ENCODE data around the gene PIGV. TPM values are rescaled to one million over a fixed set of nuclear protein-coding genes. Genes with fewer than 3 reads are reported as not detected.

Gene PIGV
- total RNA-seq, 1 experiment from 2014 or later = 21.3 TPM

GRCh38 chr1:26754086-26754874, 33.5 kb upstream of the PIGV start:
- H3K4me1 ChIP-seq (replicated peaks) = no peaks in the 10 kb centered on the region
- H3K36me3 ChIP-seq = peaks cover 94% of the 10 kb centered on the region
- H3K9me3 ChIP-seq (replicated peaks) = no peaks in the 10 kb centered on the region
- H3K4me3 ChIP-seq = no peak overlapping the region
- no peak for DNase-seq (ENCODE audit: low read depth in 1 of 2, low spot score in 2 of 2)
- H3K27me3 ChIP-seq (replicated peaks) = no peaks in the 10 kb centered on the region
- H3K27ac ChIP-seq = no peak overlapping the region

- Histone ChIP-seq H3K4me1 (replicated peaks) (no peaks in the 10 kb centered on the region), H3K9me3 (replicated peaks) (no peaks in the 10 kb centered on the region), H3K36me3 (peaks cover 93% of the 10 kb centered on the region), H3K4me3 (no peak overlapping the region), H3K27me3 (replicated peaks) (no peaks in the 10 kb centered on the region), H3K27ac (no peak overlapping the region)
- no peak for DNase-seq (ENCODE audit: low read depth in 1 of 2, low spot score in 2 of 2)
These were observed 29.4 kb upstream of the PIGV start for GRCh38 chr1:26758358-26758757.

- no peaks in the 10 kb centered on the region for H3K4me1 ChIP-seq (replicated peaks)
- no peak overlapping the region for H3K27ac ChIP-seq
- H3K9me3 ChIP-seq (replicated peaks) = no peaks in the 10 kb centered on the region
- H3K4me3 ChIP-seq = no peak overlapping the region
- peaks cover 93% of the 10 kb centered on the region for H3K36me3 ChIP-seq
- H3K27me3 ChIP-seq (replicated peaks) = no peaks in the 10 kb centered on the region
- no peak for DNase-seq (ENCODE audit: low read depth in 1 of 2, low spot score in 2 of 2)
These were observed 28.2 kb upstream of the PIGV start for GRCh38 chr1:26759531-26759930.

GRCh38 chr1:26761217-26761616, 26.5 kb upstream of the PIGV start:
- Histone ChIP-seq H3K27ac (no peak overlapping the region), H3K4me3 (no peak overlapping the region), H3K9me3 (replicated peaks) (no peaks in the 10 kb centered on the region), H3K27me3 (replicated peaks) (no peaks in the 10 kb centered on the region), H3K36me3 (peaks cover 94% of the 10 kb centered on the region), H3K4me1 (replicated peaks) (no peaks in the 10 kb centered on the region)
- DNase-seq (ENCODE audit: low read depth in 1 of 2, low spot score in 2 of 2) = no peak

GRCh38 chr1:26767714-26768113, 20.0 kb upstream of the PIGV start:
- no peak for DNase-seq (ENCODE audit: low read depth in 1 of 2, low spot score in 2 of 2)
- no peaks in the 10 kb centered on the region for H3K9me3 ChIP-seq (replicated peaks)
- H3K4me3 ChIP-seq = no peak overlapping the region
- no peak overlapping the region for H3K27ac ChIP-seq
- H3K4me1 ChIP-seq (replicated peaks) = peaks cover 42% of the 10 kb centered on the region
- H3K36me3 ChIP-seq = peaks cover 90% of the 10 kb centered on the region
- H3K27me3 ChIP-seq (replicated peaks) = no peaks in the 10 kb centered on the region

GRCh38 chr1:26768755-26769154, 19.0 kb upstream of the PIGV start:
- Histone ChIP-seq H3K27ac (peak overlapping the region; percentile 3; the same call in 1 of the 2 replicates), H3K4me3 (no peak overlapping the region), H3K9me3 (replicated peaks) (no peaks in the 10 kb centered on the region), H3K4me1 (replicated peaks) (peaks cover 52% of the 10 kb centered on the region), H3K27me3 (replicated peaks) (no peaks in the 10 kb centered on the region), H3K36me3 (peaks cover 89% of the 10 kb centered on the region)
- peak in 1 of 2 experiments; percentile 36 for DNase-seq (ENCODE audit: low read depth in 1 of 2, low spot score in 2 of 2)

- Histone ChIP-seq H3K4me3 (no peak overlapping the region), H3K27ac (peak overlapping the region; percentile 99), H3K27me3 (replicated peaks) (no peaks in the 10 kb centered on the region), H3K9me3 (replicated peaks) (no peaks in the 10 kb centered on the region), H3K36me3 (peaks cover 90% of the 10 kb centered on the region), H3K4me1 (replicated peaks) (peaks cover 57% of the 10 kb centered on the region)
- no peak for DNase-seq (ENCODE audit: low read depth in 1 of 2, low spot score in 2 of 2)
These were observed 16.5 kb upstream of the PIGV start for GRCh38 chr1:26771285-26771642.

- DNase-seq (ENCODE audit: low read depth in 1 of 2, low spot score in 2 of 2) = peak; percentile 98
- H3K4me1 ChIP-seq (replicated peaks) = peaks cover 57% of the 10 kb centered on the region
- peak overlapping the region; percentile 99 for H3K27ac ChIP-seq
- no peaks in the 10 kb centered on the region for H3K27me3 ChIP-seq (replicated peaks)
- H3K9me3 ChIP-seq (replicated peaks) = no peaks in the 10 kb centered on the region
- H3K4me3 ChIP-seq = no peak overlapping the region
- peaks cover 90% of the 10 kb centered on the region for H3K36me3 ChIP-seq
These were observed 16.0 kb upstream of the PIGV start for GRCh38 chr1:26771643-26772321.

- H3K4me1 ChIP-seq (replicated peaks) = peaks cover 57% of the 10 kb centered on the region
- peak; percentile 95 to 97 for DNase-seq (ENCODE audit: low read depth in 1 of 2, low spot score in 2 of 2)
- H3K27me3 ChIP-seq (replicated peaks) = no peaks in the 10 kb centered on the region
- H3K27ac ChIP-seq = peak overlapping the region; percentile 99
- H3K36me3 ChIP-seq = peaks cover 90% of the 10 kb centered on the region
- H3K9me3 ChIP-seq (replicated peaks) = no peaks in the 10 kb centered on the region
- no peak overlapping the region for H3K4me3 ChIP-seq
These were observed 15.1 kb upstream of the PIGV start for GRCh38 chr1:26772687-26773086.

- no peaks in the 10 kb centered on the region for H3K9me3 ChIP-seq (replicated peaks)
- H3K4me3 ChIP-seq = no peak overlapping the region
- H3K4me1 ChIP-seq (replicated peaks) = peaks cover 43% of the 10 kb centered on the region
- DNase-seq (ENCODE audit: low read depth in 1 of 2, low spot score in 2 of 2) = no peak
- no peak overlapping the region for H3K27ac ChIP-seq
- H3K27me3 ChIP-seq (replicated peaks) = no peaks in the 10 kb centered on the region
- H3K36me3 ChIP-seq = peaks cover 90% of the 10 kb centered on the region
These were observed 13.3 kb upstream of the PIGV start for GRCh38 chr1:26774462-26774861.

GRCh38 chr1:26775666-26776065, 12.1 kb upstream of the PIGV start:
- no peak for DNase-seq (ENCODE audit: low read depth in 1 of 2, low spot score in 2 of 2)
- H3K4me1 ChIP-seq (replicated peaks) = peaks cover 36% of the 10 kb centered on the region
- H3K4me3 ChIP-seq = no peak overlapping the region
- no peak overlapping the region for H3K27ac ChIP-seq
- H3K9me3 ChIP-seq (replicated peaks) = no peaks in the 10 kb centered on the region
- no peaks in the 10 kb centered on the region for H3K27me3 ChIP-seq (replicated peaks)
- peaks cover 90% of the 10 kb centered on the region for H3K36me3 ChIP-seq

- Histone ChIP-seq H3K9me3 (replicated peaks) (no peaks in the 10 kb centered on the region), H3K36me3 (peaks cover 92% of the 10 kb centered on the region), H3K27ac (no peak overlapping the region), H3K4me1 (replicated peaks) (peaks cover 31% of the 10 kb centered on the region), H3K27me3 (replicated peaks) (no peaks in the 10 kb centered on the region), H3K4me3 (no peak overlapping the region)
- DNase-seq (ENCODE audit: low read depth in 1 of 2, low spot score in 2 of 2) = no peak
These were observed 8.6 kb upstream of the PIGV start for GRCh38 chr1:26779098-26779668.

- Histone ChIP-seq H3K27ac (no peak overlapping the region), H3K4me1 (replicated peaks) (peaks cover 43% of the 10 kb centered on the region), H3K4me3 (no peak overlapping the region), H3K9me3 (replicated peaks) (no peaks in the 10 kb centered on the region), H3K27me3 (replicated peaks) (no peaks in the 10 kb centered on the region), H3K36me3 (peaks cover 79% of the 10 kb centered on the region)
- no peak for DNase-seq (ENCODE audit: low read depth in 1 of 2, low spot score in 2 of 2)
These were observed 7.3 kb upstream of the PIGV start for GRCh38 chr1:26780344-26780957.
